GM23248 (cell line): ENCODE measurements around the gene SYNGR2. TPM values are rescaled to one million over a fixed set of nuclear protein-coding genes. Genes with fewer than 3 reads are reported as not detected.

Experiments used
- DNase-seq: peaks from one replicate; pipeline ENCODE4 v3.0.0-alpha.2; 2015
- H2AFZ ChIP-seq: fragments of 200-600 bp; sonication (generic); 2 replicates; pipeline ENCODE4 v1.6.1; 2016; ENCODE audit warnings: antibody characterized with exemption
- H3F3A ChIP-seq: fragments of 200-600 bp; sonication (generic); 2 replicates; pipeline ENCODE4 v1.6.1; 2016; ENCODE audit warnings: mild to moderate bottlenecking, antibody characterized with exemption, mixed run types; ENCODE audit not compliant: insufficient read depth
- H3K27ac ChIP-seq: fragments of 200-600 bp; sonication (generic); 2 replicates; pipeline ENCODE4 v1.5.1; 2016; ENCODE audit warnings: mild to moderate bottlenecking
- H3K27me3 ChIP-seq: fragments of 200-600 bp; sonication (generic); replicated peaks from 2 replicates; pipeline ENCODE4 v1.6.1; 2016; ENCODE audit warnings: mild to moderate bottlenecking; ENCODE audit not compliant: insufficient read depth
- H3K36me3 ChIP-seq: fragments of 200-600 bp; sonication (generic); 2 replicates; pipeline ENCODE4 v1.6.1; 2016; ENCODE audit warnings: low read depth, mild to moderate bottlenecking
- H3K4me1 ChIP-seq: fragments of 200-600 bp; sonication (generic); 2 replicates; pipeline ENCODE4 v1.6.1; 2016; ENCODE audit warnings: mild to moderate bottlenecking; ENCODE audit not compliant: insufficient read depth
- H3K4me2 ChIP-seq: fragments of 200-600 bp; sonication (generic); one replicate; pipeline ENCODE4 v1.6.1; 2016; ENCODE audit warnings: mild to moderate bottlenecking; ENCODE audit not compliant: unreplicated experiment
- H3K4me3 ChIP-seq: fragments of 200-600 bp; sonication (generic); 2 replicates; pipeline ENCODE4 v1.5.1; 2016; ENCODE audit warnings: mild to moderate bottlenecking
- H3K79me2 ChIP-seq: fragments of 200-600 bp; sonication (generic); 2 replicates; pipeline ENCODE4 v1.6.1; 2016; ENCODE audit warnings: mild to moderate bottlenecking; ENCODE audit not compliant: insufficient read depth
- H3K9ac ChIP-seq: fragments of 200-600 bp; sonication (generic); 2 replicates; pipeline ENCODE4 v1.6.1; 2016; ENCODE audit warnings: mild to moderate bottlenecking
- H3K9me2 ChIP-seq: fragments of 200-600 bp; sonication (generic); 2 replicates; pipeline ENCODE4 v1.6.1; 2016; ENCODE audit warnings: mixed run types, mild to moderate bottlenecking, moderate library complexity; ENCODE audit not compliant: insufficient read depth
- H3K9me3 ChIP-seq: fragments of 200-600 bp; sonication (generic); one replicate; pipeline ENCODE4 v1.6.1; 2017; ENCODE audit warnings: low read depth
- H4K20me1 ChIP-seq: fragments of 200-600 bp; sonication (generic); 2 replicates; pipeline ENCODE4 v1.6.0; 2016; ENCODE audit not compliant: insufficient read depth
- EZH2 ChIP-seq: fragments of 200-600 bp; sonication (generic); IDR thresholded peaks from 2 replicates; pipeline ENCODE4 v1.6.1; 2018; ENCODE audit warnings: antibody characterized with exemption, mild to moderate bottlenecking; ENCODE audit not compliant: insufficient read depth, poor library complexity, severe bottlenecking
- EZH2phosphoT487 ChIP-seq: fragments of 200-600 bp; sonication (generic); IDR thresholded peaks from 2 replicates; pipeline ENCODE4 v1.6.1; 2018; ENCODE audit warnings: antibody characterized with exemption, moderate library complexity, mild to moderate bottlenecking, low read depth; ENCODE audit not compliant: insufficient read depth
- WGBS, 2 experiments: methylation state at CpG; one replicate each; pipeline ENCODE4 v1.1.6; 2015 to 2017; ENCODE audit warnings: low lambda C conversion rate in 2 of 2, low coverage in 1 of 2; ENCODE audit errors: missing lambda C conversion rate in 2 of 2; 5-methylcytosine and 5-hydroxymethylcytosine counted together
- in situ Hi-C: fragments of 300-500 bp; cut with MboI; formaldehyde crosslinking; loops from 2 replicates; pipeline ENCODE4 v1.15.0; 2020
- polyA plus RNA-seq: library from polyadenylated mRNA; unstranded; fragments of >200 nt; fragmentation: Nextera tagmentation; extraction: Ambion mirVana; gene quantifications from 2 replicates; pipeline ENCODE4 v1.2.1, GENCODE V29; 2016
- total RNA-seq: library from RNA; depleted of rRNA; stranded (reverse); fragments of >200 nt; shearing (Covaris generic); gene quantifications from 2 replicates; pipeline ENCODE4 v1.2.3, GENCODE V29; 2014

SYNGR2 gene
- total and polyA plus RNA-seq, 2 experiments from 2014 or later = 6.2 to 19.3 TPM

DNA sequence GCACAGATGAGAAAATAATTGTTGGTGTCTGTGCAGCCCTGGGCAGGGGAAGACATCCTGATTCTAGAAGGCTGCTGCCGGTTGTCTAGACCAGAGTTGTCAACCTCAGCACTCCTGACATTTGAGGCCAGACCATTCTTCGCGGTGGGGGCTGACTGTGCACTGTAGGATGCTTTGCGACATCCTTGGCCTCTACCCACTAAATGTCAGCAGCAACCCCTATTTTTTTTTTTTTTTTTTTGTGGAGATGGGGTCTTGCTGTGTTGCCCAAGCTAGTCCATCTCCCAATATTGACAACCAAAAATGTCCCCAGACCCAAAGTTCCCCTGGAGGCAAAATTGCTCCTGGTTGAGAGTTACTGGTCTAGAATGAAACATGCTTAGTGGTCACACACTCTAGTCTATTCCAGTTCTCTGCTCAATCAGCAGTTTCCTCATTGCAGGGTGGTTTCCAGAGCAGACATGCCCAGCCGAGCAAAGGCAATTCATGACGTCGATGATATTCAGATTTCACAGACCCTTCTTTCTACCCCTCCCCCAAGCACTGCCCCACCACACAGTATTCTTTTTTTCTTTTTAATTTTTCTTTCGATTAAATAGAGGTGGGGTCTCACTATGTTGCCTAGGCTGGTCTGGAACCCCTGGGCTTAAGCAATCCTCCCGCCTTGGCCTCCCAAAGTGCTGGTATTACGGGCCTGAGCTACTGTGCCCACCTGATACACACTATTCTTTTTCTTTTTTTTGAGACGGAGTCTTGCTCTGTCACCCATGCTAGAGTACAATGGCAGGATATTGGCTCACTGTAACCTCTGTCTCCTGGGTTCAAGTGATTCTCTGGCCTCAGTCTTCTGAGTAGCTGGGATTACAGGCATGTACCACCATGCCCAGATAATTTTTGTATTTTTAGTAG, 13.2 kb upstream of the SYNGR2 start:
- Histone ChIP-seq H3K4me2 (no peak overlapping the region), H4K20me1 (no peaks in the 10 kb centered on the region), H3K27me3 (no peaks in the 10 kb centered on the region), H3K79me2 (no peaks in the 10 kb centered on the region), H2AFZ (no peak overlapping the region), H3K36me3 (no peaks in the 10 kb centered on the region), H3K4me1 (peaks cover 6% of the 10 kb centered on the region), H3K9me3 (no peaks in the 10 kb centered on the region), H3F3A (no peaks in the 10 kb centered on the region), H3K4me3 (no peak overlapping the region), H3K27ac (no peak overlapping the region), H3K9ac (no peak overlapping the region), H3K9me2 (no peaks in the 10 kb centered on the region)
- no peak for TF ChIP-seq EZH2phosphoT487
- no peak for TF ChIP-seq EZH2
- in situ Hi-C loops = no loop called here
- 83 to 84% methylated on average over 11 of the region's 11 CpGs for WGBS, 2 experiments
- no peak for DNase-seq

- H3K9me2 ChIP-seq = no peaks in the 10 kb centered on the region
- no peaks in the 10 kb centered on the region for H4K20me1 ChIP-seq
- H2AFZ ChIP-seq = no peak overlapping the region
- in situ Hi-C loops = no loop called here
- H3K9ac ChIP-seq = no peak overlapping the region
- H3K4me1 ChIP-seq = no peaks in the 10 kb centered on the region
- no peaks in the 10 kb centered on the region for H3K79me2 ChIP-seq
- no peaks in the 10 kb centered on the region for H3K27me3 ChIP-seq
- TF ChIP-seq EZH2phosphoT487 (no peak), EZH2 (no peak)
- H3K9me3 ChIP-seq = no peaks in the 10 kb centered on the region
- DNase-seq = peak; percentile 53
- no peak overlapping the region for H3K4me2 ChIP-seq
- H3F3A ChIP-seq = no peaks in the 10 kb centered on the region
- no peak overlapping the region for H3K4me3 ChIP-seq
- H3K36me3 ChIP-seq = no peaks in the 10 kb centered on the region
- 68% methylated on average over 10 of the region's 10 CpGs for WGBS, 2 experiments
- H3K27ac ChIP-seq = no peak overlapping the region
These were observed 8.7 kb upstream of the SYNGR2 start for GRCh38 chr17:78159575-78160158.

GRCh38 chr17:78163881-78164747, 4.3 kb upstream of the SYNGR2 start:
- Histone ChIP-seq H3K27ac (no peak overlapping the region), H3K9me3 (no peaks in the 10 kb centered on the region), H3K4me3 (no peak overlapping the region), H3F3A (no peaks in the 10 kb centered on the region), H3K27me3 (no peaks in the 10 kb centered on the region), H4K20me1 (no peaks in the 10 kb centered on the region), H2AFZ (no peak overlapping the region), H3K4me1 (no peaks in the 10 kb centered on the region), H3K36me3 (no peaks in the 10 kb centered on the region), H3K79me2 (no peaks in the 10 kb centered on the region), H3K4me2 (no peak overlapping the region), H3K9me2 (no peaks in the 10 kb centered on the region), H3K9ac (no peak overlapping the region)
- no peak for TF ChIP-seq EZH2phosphoT487
- TF ChIP-seq EZH2 = no peak
- in situ Hi-C loops = no loop called here
- no peak for DNase-seq
- WGBS, 2 experiments = 72 to 77% methylated on average over 20 to 22 of the region's 22 CpGs

- TF ChIP-seq EZH2 = no peak
- TF ChIP-seq EZH2phosphoT487 = no peak
- Histone ChIP-seq H3K79me2 (no peaks in the 10 kb centered on the region), H3K9me2 (no peaks in the 10 kb centered on the region), H3K9ac (no peak overlapping the region), H3K4me2 (no peak overlapping the region), H3K4me1 (no peaks in the 10 kb centered on the region), H3K9me3 (no peaks in the 10 kb centered on the region), H3F3A (no peaks in the 10 kb centered on the region), H3K4me3 (no peak overlapping the region), H3K27me3 (no peaks in the 10 kb centered on the region), H3K36me3 (no peaks in the 10 kb centered on the region), H2AFZ (no peak overlapping the region), H3K27ac (no peak overlapping the region), H4K20me1 (no peaks in the 10 kb centered on the region)
- in situ Hi-C loops = no loop called here
- 92 to 94% methylated on average over 16 of the region's 16 CpGs for WGBS, 2 experiments
- DNase-seq = no peak
These were observed 3.4 kb upstream of the SYNGR2 start for GRCh38 chr17:78164748-78165607.
